Kasumi-1 (cell line): ENCODE results near the gene USP22.

ENCODE experiments used
- DNase-seq, 2 experiments: peaks; one replicate each; lab custom pipeline; 2025; lab: John Stamatoyannopoulos, UW

Gene USP22

DNA sequence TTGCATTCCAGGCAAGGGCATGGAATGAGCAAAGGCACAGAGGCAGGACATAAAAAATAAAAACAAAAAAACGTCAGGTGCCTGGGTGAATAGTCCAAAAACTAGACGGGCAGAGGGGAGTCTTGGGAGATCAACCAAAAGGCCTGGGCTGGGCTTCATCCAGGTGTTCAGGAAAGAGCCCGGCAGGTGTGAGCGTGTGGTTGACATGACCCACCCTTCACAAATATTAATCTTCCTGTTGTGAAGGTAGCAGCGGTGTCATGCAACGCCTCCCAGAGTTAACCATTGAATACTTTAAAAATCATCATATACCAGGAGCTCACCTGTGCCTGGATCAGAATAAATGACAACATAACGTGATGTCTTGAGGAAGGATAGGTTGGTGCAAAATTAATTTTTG lies 90.6 kb downstream of the USP22 start:
- no peak for DNase-seq
